DND-41 (cell line): Measurements from ENCODE around the gene RNASEH2A.

Experiments
- CTCF ChIP-seq: IDR thresholded peaks from 2 replicates; pipeline ENCODE4 v1.5.1; 2012; ENCODE audit warnings: borderline replicate concordance, low read length, moderate library complexity, mild to moderate bottlenecking; ENCODE audit not compliant: poor library complexity, severe bottlenecking; ENCODE audit errors: extremely low read depth
- EZH2 ChIP-seq: IDR thresholded peaks from 3 replicates; pipeline ENCODE4 v1.6.1; 2012; ENCODE audit warnings: borderline replicate concordance, low read depth, mild to moderate bottlenecking, moderate library complexity, low read length, inconsistent platforms; ENCODE audit not compliant: severe bottlenecking

DNA sequence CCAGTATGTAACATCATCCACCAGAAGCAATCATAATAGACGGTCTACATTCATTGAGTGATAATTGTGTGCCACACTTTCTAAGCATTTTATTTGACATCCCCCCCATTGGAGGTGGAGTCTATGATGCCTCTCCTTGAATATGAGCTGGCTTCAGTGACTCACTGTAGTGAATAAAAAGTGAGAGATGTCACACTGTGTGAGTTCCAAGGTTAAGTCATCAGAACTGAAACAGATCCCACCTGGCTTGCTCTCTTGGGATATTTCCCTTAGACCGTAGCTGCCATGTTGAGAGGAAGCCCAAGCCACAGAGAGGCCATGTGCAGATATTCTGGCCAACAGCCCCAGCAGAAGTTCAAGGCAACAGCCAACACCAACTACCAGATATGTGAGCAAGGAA lies 15.4 kb downstream of the RNASEH2A start:
- TF ChIP-seq CTCF (no peak), EZH2 (no peak)
